Ovary (tissue), 3 donors: ENCODE results near the gene ATP8B3.

ENCODE experiments used
- CTCF ChIP-seq, 3 donors: fragments of 450-650 bp in 2 of 3; fragments of 200-600 bp in 1 of 3; IDR thresholded peaks; one replicate each; pipeline versions ENCODE4 v1.5.1 to v1.8.0; 2016 to 2022; ENCODE audit warnings: antibody characterized with exemption in 3 of 3, mild to moderate bottlenecking in 1 of 3
- POLR2A ChIP-seq: fragments of 450-650 bp; IDR thresholded peaks from one replicate; pipeline ENCODE4 v1.6.1; 2017; ENCODE audit warnings: antibody characterized with exemption, mild to moderate bottlenecking, moderate library complexity
- donor health status: DM: no; HTN: no; CAD: no.

GRCh38 chr19:1789261-1790041 lies 22.6 kb downstream of the ATP8B3 start:
- TF ChIP-seq CTCF (IDR thresholded peaks at IDR 0.05), result no peak
- no peak for TF ChIP-seq POLR2A
